GM12875 (cell line): ENCODE measurements around the gene SLC9A2.

Experiments
- H3K4me3 ChIP-seq: one replicate; pipeline ENCODE4 v1.5.1; 2011; ENCODE audit warnings: low read depth, low read length, control low read depth
- CTCF ChIP-seq: IDR thresholded peaks from 2 replicates; pipeline ENCODE4 v1.5.1; 2011; ENCODE audit warnings: low read depth, mild to moderate bottlenecking, control low read depth, inconsistent platforms, low read length, moderate library complexity, borderline replicate concordance; ENCODE audit not compliant: insufficient read depth

The SLC9A2 gene

GRCh38 chr2:102619414-102620319 lies at the start of gene SLC9A2:
SLC9A2 (plus strand) TSS chr2:102619553; CDS start chr2:102619849, 296 bp downstream.
- no peak within 1 kb of the TSS for H3K4me3 ChIP-seq
- TF ChIP-seq CTCF, result no peak

- no peak overlapping the region for H3K4me3 ChIP-seq
- no peak for TF ChIP-seq CTCF
These were observed 43.5 kb upstream of the SLC9A2 start for GRCh38 chr2:102575888-102576287.

GRCh38 chr2:102578376-102578775 lies 41.0 kb upstream of the SLC9A2 start:
- no peak overlapping the region for H3K4me3 ChIP-seq
- no peak for TF ChIP-seq CTCF

GRCh38 chr2:102581911-102582310 lies 37.4 kb upstream of the SLC9A2 start:
- TF ChIP-seq CTCF, result no peak
- H3K4me3 ChIP-seq, result no peak overlapping the region

- no peak overlapping the region for H3K4me3 ChIP-seq
- no peak for TF ChIP-seq CTCF
These were observed 36.5 kb upstream of the SLC9A2 start for GRCh38 chr2:102582845-102583244.

- no peak overlapping the region for H3K4me3 ChIP-seq
- TF ChIP-seq CTCF, result no peak
These were observed 33.4 kb upstream of the SLC9A2 start for GRCh38 chr2:102585847-102586404.
